ENCODE data around the gene TRMT112.

TRMT112 gene

DNA sequence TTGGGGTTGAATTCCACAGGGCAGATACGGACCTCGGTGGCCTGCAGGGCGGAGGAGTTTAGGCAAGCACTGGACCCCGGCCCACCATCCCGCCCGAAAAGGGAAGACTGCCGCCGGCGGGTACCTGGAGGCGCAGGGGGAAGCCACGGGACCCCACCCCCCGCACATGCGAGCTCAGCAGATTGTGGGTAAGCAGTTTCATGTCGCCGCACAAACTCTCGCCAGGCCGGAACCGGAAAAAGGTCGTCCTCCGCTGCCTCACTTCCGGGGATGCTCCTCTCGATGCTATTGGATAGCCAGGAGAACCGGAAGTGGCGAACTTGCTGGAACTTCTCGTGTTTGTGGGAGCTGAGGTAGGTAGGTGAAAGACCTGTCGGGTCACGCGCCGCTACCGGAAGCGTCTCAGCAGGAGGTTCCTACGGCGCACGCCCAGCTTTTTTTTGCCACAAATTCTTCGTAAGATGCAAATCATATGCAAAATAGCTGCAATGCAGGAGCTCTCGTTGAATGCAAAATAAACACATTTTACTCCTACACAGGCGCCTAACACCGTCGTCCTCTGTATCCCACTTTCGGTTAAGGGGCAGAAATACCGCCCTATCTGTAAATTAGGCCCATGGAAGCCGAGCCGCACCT, at the start of gene TRMT112:
Gene TRMT112, minus strand, starts transcription at position 235 of the 636 bp plus-strand sequence. Its CDS starts 33 bp downstream, at position 202.
- Mint-ChIP-seq H3K27me3 (no peaks in the 10 kb centered on the region), H3K4me3 (peak within 1 kb of the TSS; percentile 98), H3K4me1 (ENCODE audit: low read depth) (peaks cover 45% of the 10 kb centered on the region), H3K36me3 (ENCODE audit: low read depth) (peaks cover 44% of the 10 kb centered on the region), H3K27ac (peak within 1 kb of the TSS; percentile 99), H3K9me3 (no peaks in the 10 kb centered on the region)

DNA sequence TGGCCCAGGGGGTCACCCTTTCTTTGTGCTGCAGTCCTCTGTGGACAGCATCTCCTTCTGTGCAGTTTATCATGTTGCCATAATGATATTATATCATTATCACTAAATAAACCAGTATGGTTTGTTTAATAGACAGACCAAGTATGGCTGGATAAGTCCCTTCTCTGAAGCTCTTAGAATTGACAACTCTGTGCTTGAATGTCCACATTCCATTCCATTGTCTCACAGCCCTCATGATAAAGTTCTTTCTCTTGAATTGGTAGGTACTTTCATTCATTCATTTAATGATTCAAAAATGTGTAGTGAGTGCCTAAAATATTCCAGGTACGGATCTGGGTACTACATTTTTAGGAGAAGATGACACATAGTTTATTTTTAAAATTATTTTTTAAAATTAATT, 49.4 kb upstream of the TRMT112 start:
- Mint-ChIP-seq H3K27me3 (no peaks in the 10 kb centered on the region), H3K4me3 (no peak overlapping the region), H3K27ac (no peak overlapping the region), H3K9me3 (no peaks in the 10 kb centered on the region), H3K36me3 (ENCODE audit: low read depth) (peaks cover 53% of the 10 kb centered on the region), H3K4me1 (ENCODE audit: low read depth) (no peaks in the 10 kb centered on the region)

DNA sequence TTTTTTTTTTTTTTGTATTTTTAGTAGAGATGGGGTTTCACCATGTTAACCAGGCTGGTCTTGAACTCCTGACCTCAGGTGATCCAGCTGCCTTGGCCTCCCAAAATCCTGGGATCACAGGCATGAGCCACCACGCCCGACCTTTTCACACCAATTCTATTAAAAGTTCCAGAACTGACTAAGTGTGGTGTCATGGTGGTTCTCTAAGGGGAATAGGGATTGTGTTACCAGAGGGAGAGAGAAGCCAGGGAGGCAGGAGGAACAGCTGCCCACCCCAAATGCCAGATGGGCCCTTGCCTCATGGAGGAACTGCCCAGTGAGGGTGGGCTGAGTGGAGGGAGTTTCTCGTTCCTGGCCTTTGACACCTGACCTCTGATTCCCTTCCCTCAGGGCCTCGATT, 47.6 kb upstream of the TRMT112 start:
- Mint-ChIP-seq H3K9me3 (no peaks in the 10 kb centered on the region), H3K27ac (no peak overlapping the region), H3K4me1 (ENCODE audit: low read depth) (peaks cover 8% of the 10 kb centered on the region), H3K27me3 (no peaks in the 10 kb centered on the region), H3K36me3 (ENCODE audit: low read depth) (peaks cover 51% of the 10 kb centered on the region), H3K4me3 (no peak overlapping the region)

DNA sequence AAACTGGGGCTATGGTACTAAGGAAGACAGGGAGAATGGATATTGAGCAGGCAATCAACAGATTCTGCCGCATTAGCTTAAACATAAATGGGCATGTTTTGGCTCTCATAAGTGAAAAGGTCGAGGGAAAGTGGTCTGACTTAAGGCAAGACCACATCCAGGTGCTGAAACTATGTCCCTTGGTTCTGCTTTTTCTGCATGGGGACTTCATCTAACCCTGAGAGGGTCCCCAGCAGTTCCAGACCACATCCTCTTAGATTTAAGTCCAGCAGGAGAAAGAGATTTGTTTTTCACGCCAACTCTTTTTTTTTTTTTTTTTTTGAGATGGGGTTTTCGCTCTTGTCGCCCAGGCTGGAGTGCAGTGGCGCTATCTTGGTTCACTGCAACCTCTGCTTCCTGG, 47.1 kb upstream of the TRMT112 start:
- Mint-ChIP-seq H3K27ac (no peak overlapping the region), H3K36me3 (ENCODE audit: low read depth) (peaks cover 48% of the 10 kb centered on the region), H3K4me1 (ENCODE audit: low read depth) (peaks cover 13% of the 10 kb centered on the region), H3K27me3 (no peaks in the 10 kb centered on the region), H3K4me3 (no peak overlapping the region), H3K9me3 (no peaks in the 10 kb centered on the region)

DNA sequence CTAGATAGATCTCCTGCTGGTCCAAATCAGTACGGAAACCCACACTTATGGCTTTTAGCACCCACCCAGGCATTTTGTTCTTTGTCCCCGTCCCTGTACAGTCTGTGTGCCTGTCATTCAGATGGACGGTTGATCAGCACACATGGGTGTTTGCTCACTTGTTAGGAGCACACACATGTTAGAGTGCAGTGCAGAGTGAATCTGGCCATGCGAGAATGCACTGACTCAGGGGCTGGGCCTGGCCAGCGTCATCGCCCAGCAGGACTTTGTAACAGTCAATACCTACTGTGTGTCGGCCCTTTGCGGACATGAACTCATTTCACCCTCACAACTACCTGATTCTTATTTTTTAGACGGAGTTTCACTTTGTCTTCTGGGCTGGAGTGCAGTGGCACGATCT, 45.0 kb upstream of the TRMT112 start:
- H3K9me3 Mint-ChIP-seq, result no peaks in the 10 kb centered on the region
- H3K27me3 Mint-ChIP-seq, result no peaks in the 10 kb centered on the region
- no peak overlapping the region for H3K4me3 Mint-ChIP-seq
- no peak overlapping the region for H3K27ac Mint-ChIP-seq
- H3K36me3 Mint-ChIP-seq (ENCODE audit: low read depth), result peaks cover 38% of the 10 kb centered on the region
- H3K4me1 Mint-ChIP-seq (ENCODE audit: low read depth), result peaks cover 25% of the 10 kb centered on the region

DNA sequence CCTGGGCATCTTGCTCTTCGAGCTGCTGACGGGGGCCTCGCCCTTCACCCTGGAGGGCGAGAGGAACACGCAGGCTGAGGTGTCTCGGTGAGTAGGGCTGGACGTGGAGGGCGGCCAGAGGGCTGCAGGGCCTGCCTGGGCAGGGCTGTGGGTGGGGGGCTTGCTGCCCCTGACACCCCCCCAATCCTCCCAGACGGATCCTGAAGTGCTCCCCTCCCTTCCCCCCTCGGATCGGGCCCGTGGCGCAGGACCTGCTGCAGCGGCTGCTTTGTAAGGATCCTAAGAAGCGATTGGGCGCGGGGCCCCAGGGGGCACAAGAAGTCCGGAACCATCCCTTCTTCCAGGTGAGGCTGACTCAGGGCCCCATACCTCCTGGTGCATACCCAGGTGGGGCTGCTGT, 44.3 kb upstream of the TRMT112 start:
- no peak overlapping the region for H3K27ac Mint-ChIP-seq
- peaks cover 27% of the 10 kb centered on the region for H3K4me1 Mint-ChIP-seq (ENCODE audit: low read depth)
- H3K4me3 Mint-ChIP-seq, result no peak overlapping the region
- no peaks in the 10 kb centered on the region for H3K27me3 Mint-ChIP-seq
- H3K36me3 Mint-ChIP-seq (ENCODE audit: low read depth), result peaks cover 36% of the 10 kb centered on the region
- no peaks in the 10 kb centered on the region for H3K9me3 Mint-ChIP-seq

DNA sequence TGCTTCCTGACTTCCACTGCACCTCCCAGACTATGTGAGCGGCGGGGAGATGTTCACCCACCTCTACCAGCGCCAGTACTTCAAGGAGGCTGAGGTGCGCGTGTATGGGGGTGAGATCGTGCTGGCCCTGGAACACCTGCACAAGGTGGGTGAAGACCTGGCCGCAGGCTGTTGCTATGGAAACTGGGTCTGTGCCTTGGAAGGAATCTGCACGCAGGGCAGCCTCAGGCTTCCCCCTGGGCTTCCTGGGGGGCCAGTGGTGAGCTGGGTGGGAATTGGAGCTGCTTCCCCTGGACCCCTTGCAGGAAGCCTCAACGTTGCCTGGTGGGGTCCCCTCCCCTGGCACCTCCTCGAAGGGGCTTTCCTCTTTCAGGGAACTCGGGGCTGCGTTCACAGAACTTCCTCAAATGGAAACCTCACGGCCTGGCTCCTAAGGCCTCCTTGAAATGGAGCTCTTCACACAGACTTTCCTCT, 43.1 kb upstream of the TRMT112 start:
- peaks cover 32% of the 10 kb centered on the region for H3K4me1 Mint-ChIP-seq (ENCODE audit: low read depth)
- no peak overlapping the region for H3K27ac Mint-ChIP-seq

DNA sequence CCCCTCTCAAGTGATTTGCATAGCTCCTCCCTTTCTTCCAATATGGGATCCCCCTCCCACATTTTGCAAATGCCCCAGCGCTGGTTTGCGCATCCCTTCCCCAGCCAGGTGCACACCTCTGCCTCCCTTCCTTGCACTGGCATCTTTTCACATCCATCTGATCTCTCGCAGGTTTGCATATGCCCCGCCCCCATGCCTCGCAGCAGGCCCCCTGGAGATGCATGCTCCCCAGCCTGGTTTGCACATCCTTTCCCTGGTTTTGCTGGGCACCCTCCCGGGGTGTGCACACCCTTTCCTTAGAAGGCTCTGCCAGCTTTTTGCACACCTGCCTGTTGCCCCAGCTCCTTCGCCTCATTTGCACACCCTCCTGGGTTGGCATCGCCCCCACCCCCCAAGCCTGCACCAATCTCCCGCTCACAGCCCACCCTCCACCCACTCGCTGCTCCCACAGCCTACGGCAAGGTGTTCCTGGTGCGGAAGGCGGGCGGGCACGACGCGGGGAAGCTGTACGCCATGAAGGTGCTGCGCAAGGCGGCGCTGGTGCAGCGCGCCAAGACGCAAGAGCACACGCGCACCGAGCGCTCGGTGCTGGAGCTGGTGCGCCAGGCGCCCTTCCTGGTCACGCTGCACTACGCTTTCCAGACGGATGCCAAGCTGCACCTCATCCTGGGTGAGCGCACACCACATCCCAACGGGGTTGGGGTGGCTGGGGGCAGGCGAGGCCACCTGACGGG, 42.5 kb upstream of the TRMT112 start:
- no peaks in the 10 kb centered on the region for H3K9me3 Mint-ChIP-seq
- H3K27me3 Mint-ChIP-seq, result no peaks in the 10 kb centered on the region
- peak overlapping the region; percentile 81 for H3K27ac Mint-ChIP-seq
- peak overlapping the region; percentile 91 for H3K4me3 Mint-ChIP-seq
- peaks cover 27% of the 10 kb centered on the region for H3K36me3 Mint-ChIP-seq (ENCODE audit: low read depth)
- peaks cover 36% of the 10 kb centered on the region for H3K4me1 Mint-ChIP-seq (ENCODE audit: low read depth)

More for the DNA sequence above, 43.1 kb upstream of the TRMT112 start:
- Mint-ChIP-seq H3K27me3 (no peaks in the 10 kb centered on the region), H3K4me3 (peak overlapping the region; percentile 91), H3K9me3 (no peaks in the 10 kb centered on the region), H3K36me3 (ENCODE audit: low read depth) (peaks cover 29% of the 10 kb centered on the region)

DNA sequence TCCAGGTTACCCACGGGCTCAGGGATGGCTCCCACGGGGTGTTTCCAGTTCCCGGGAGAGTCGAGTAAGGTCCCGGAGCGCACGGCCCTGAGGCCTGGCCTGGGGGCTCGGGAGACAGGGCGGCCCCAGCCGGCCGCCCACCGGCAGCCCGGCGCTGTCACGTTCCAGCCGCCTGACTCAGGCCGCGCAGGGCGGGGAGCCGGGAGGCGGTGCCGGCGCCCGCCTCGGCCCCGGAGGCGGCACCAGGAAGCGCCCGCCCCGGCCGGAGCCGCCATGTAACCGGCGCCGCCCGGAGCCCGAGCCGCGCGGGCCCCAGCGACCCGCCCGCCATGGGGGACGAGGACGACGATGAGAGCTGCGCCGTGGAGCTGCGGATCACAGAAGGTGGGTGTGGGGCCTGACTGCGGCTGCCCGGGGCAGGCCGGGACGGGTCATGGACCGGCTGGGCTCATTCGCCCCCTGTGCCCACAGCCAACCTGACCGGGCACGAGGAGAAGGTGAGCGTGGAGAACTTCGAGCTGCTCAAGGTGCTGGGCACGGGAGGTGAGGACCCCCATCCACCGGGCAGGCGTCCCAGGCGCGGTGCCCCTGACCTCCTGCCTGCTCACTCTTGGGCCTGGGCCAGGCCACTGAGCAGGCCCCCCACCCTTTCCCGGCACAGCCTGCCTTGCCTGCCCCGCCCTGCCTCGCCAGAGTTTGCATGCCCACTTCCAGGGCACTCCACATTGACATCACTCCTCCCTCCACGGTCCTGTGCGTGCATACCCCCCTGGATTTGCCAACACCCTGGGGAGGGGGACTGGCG, 41.8 kb upstream of the TRMT112 start, which contains the start of gene RPS6KA4:
Gene RPS6KA4, plus strand, starts transcription at position 256 of the 805 bp plus-strand sequence. Its CDS starts 74 bp downstream, at position 330.
- no peaks in the 10 kb centered on the region for H3K9me3 Mint-ChIP-seq
- H3K36me3 Mint-ChIP-seq (ENCODE audit: low read depth), result peaks cover 22% of the 10 kb centered on the region
- H3K4me1 Mint-ChIP-seq (ENCODE audit: low read depth), result peaks cover 36% of the 10 kb centered on the region
- H3K27me3 Mint-ChIP-seq, result no peaks in the 10 kb centered on the region
- peak within 1 kb of the TSS; percentile 91 for H3K4me3 Mint-ChIP-seq
- peak within 1 kb of the TSS; percentile 81 for H3K27ac Mint-ChIP-seq

DNA sequence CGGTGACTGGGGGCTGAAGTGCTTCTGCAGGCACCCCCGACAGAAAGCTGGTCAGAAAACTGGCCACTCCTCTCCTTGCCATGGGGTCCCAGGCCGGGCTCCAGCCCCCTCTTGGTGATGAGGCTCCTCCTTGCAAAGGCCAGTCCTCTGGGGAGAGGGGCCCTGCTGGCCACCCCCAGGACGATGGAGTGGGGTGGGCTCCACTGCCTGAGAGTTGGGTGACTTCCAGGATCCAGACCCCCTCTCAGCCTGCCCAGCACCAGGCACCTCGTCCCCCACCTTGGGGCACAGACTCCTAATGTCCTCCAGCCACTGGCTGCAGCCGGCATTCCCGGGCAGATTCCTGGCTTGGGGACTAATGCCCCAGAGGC, 41.2 kb upstream of the TRMT112 start:
- Mint-ChIP-seq H3K27me3 (no peaks in the 10 kb centered on the region), H3K4me3 (peak overlapping the region; percentile 59), H3K4me1 (ENCODE audit: low read depth) (peaks cover 36% of the 10 kb centered on the region), H3K27ac (no peak overlapping the region), H3K36me3 (ENCODE audit: low read depth) (peaks cover 20% of the 10 kb centered on the region), H3K9me3 (no peaks in the 10 kb centered on the region)

DNA sequence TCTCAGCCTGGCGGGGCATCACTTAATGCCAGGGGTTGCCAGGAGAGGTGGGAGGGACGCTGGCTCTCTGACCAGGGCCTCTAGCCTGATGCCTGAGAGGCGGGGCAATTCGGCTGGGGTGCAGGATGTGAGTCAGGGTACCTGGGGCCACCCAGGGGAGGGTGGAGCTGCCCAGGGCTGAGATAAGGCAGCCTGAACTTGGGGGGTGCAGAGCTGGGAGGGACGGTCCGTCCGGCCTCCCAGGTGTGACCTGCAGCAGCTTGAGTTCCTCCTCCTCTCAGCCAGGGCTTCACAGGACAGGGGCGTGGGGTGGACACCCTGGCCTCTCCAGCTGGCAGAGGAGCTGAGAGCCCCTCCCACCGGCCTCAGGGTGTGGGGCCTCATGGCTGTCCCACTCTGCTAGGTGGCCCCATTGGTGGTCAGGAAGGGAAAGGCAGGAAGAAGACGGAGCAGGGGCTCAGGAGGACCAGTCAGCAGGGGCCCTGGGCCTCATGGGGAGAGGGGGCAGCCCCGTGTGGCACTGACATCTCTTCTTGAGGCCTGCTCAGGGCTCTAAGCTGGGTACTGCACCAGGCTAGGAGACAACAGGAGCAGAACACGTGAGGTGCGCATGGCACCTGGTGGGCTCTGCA, 40.7 kb upstream of the TRMT112 start:
- Mint-ChIP-seq H3K36me3 (ENCODE audit: low read depth) (peaks cover 15% of the 10 kb centered on the region), H3K27me3 (no peaks in the 10 kb centered on the region), H3K9me3 (no peaks in the 10 kb centered on the region), H3K4me3 (peak overlapping the region; percentile 59), H3K4me1 (ENCODE audit: low read depth) (peaks cover 36% of the 10 kb centered on the region), H3K27ac (peak overlapping the region; percentile 62)

DNA sequence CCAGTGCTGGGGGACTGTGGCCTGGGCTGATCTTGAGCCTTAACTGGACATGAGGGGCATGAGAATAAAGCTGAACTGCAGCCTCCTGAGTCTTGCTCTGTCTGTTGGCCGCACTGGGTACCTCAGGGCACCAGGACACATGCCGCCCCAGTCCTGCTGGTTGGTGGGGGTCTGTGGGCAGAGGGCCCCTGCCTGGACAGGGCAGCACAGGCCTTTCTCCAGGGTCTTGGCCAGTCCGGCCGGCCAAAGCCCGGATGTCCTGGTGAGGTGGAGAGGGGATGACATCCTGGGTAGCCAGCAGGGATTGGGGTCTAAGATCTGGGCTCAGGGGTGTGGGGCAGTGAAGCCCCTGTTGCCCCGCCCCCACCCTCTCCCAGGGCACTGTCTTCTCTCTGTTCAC, 40.1 kb upstream of the TRMT112 start:
- H3K4me1 Mint-ChIP-seq (ENCODE audit: low read depth), result peaks cover 36% of the 10 kb centered on the region
- H3K4me3 Mint-ChIP-seq, result no peak overlapping the region
- H3K9me3 Mint-ChIP-seq, result no peaks in the 10 kb centered on the region
- H3K27ac Mint-ChIP-seq, result peak overlapping the region; percentile 62
- H3K27me3 Mint-ChIP-seq, result no peaks in the 10 kb centered on the region
- H3K36me3 Mint-ChIP-seq (ENCODE audit: low read depth), result peaks cover 12% of the 10 kb centered on the region

DNA sequence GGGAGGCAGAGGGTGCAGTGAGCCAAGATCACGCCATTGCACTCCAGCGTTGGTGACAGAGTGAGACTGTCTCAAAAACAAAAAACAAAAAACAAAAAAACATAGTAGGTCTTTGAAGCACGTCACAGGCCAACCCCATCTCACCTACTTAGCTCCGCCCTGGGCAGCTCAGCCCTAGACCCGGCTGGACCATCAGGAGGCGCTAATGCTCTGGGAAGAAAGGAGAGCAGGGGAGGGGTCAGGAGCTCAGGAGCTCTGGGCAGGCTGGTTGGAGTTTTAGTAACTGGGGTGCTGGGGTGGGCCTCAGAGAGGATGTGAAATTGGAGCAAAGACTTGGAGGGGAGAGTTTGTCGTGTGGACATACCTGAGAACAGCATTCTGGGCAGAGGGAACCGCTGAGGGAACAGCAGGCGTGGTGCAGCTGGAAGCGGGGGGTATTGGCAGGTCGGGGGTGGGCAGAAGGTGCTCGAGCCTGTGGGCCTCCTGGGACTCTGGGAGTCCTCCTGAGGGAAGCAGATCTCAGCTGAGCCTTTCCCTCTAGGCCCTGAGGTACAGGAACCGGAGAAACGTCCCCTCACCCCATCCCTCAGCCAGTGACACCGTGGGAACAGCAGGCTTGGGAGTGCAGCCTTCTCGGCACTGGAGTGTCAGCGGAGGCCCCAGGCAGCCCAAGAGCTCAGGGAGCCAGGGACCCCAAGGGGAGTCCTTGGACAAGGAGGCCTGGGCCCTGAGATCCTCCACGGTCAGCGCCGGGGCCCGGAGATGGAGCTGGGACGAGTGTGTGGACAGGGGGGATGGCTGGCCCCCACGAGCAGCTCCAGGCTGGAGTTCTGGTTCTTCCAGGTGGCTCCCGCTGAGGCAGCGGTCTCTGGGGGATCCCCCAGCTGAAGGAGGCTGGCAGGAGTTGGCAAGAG, 39.4 kb upstream of the TRMT112 start:
- Mint-ChIP-seq H3K9me3 (no peaks in the 10 kb centered on the region), H3K36me3 (ENCODE audit: low read depth) (peaks cover 5% of the 10 kb centered on the region), H3K27me3 (no peaks in the 10 kb centered on the region), H3K27ac (peak overlapping the region; percentile 13), H3K4me1 (ENCODE audit: low read depth) (peaks cover 36% of the 10 kb centered on the region), H3K4me3 (no peak overlapping the region)
